ENCODE measurements around the gene STXBP5L.

The STXBP5L gene

DNA sequence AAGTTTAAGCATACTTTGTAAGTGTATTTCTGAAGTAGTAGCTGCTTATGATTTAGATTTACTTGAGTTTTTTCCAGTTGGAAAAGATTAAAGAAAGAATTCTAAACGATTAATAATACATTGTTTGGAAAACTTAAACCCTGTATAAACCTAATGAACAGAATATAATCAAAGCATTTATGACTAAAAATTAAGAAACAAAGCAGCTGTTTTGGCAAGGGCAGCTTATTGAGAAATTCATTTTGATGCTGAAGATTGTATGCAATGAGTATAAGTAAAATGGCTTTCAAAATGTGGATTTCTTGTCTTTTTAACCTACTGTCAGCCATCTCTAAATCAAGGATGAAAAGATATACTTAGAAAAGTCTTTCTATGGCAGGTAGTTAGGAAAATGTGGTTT lies 497.6 kb downstream of the STXBP5L start:
- TF ChIP-seq MYC (IDR thresholded peaks at IDR 0.05; ENCODE audit: low read depth, low read length) = no peak
- TF ChIP-seq, protein P1, sequence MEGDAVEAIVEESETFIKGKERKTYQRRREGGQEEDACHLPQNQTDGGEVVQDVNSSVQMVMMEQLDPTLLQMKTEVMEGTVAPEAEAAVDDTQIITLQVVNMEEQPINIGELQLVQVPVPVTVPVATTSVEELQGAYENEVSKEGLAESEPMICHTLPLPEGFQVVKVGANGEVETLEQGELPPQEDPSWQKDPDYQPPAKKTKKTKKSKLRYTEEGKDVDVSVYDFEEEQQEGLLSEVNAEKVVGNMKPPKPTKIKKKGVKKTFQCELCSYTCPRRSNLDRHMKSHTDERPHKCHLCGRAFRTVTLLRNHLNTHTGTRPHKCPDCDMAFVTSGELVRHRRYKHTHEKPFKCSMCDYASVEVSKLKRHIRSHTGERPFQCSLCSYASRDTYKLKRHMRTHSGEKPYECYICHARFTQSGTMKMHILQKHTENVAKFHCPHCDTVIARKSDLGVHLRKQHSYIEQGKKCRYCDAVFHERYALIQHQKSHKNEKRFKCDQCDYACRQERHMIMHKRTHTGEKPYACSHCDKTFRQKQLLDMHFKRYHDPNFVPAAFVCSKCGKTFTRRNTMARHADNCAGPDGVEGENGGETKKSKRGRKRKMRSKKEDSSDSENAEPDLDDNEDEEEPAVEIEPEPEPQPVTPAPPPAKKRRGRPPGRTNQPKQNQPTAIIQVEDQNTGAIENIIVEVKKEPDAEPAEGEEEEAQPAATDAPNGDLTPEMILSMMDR (IDR thresholded peaks at IDR 0.05; ENCODE audit: low read depth, low read length) = no peak
- TF ChIP-seq, protein P2, sequence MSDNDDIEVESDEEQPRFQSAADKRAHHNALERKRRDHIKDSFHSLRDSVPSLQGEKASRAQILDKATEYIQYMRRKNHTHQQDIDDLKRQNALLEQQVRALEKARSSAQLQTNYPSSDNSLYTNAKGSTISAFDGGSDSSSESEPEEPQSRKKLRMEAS (IDR thresholded peaks at IDR 0.05; ENCODE audit: low read depth, low read length) = no peak
- TF ChIP-seq POLR2A (IDR thresholded peaks at IDR 0.05; ENCODE audit: extremely low read depth, insufficient read length) = no peak
- DNase-seq (ENCODE audit: low read depth) = no peak
- no peak overlapping the region for H3K4me3 ChIP-seq (ENCODE audit: low read depth, low read length)

DNA sequence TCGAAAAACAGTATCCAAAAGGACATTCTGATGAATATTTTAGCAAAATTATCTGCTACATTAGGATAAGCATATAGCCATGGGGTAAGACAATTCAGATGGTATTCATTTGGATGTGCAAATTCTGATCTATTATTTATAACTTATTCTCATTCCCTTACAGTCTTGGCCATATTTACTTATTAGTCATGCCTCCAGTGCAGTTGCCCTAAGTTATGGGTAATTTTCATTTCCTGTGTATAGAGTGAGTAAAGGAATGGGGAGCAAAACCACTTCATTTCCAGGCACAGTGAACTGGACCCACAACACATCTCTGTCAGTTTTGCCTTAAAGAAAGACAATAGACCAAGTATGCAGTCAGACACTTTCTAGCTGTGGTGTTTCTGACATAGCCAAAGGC lies 503.5 kb downstream of the STXBP5L start:
- TF ChIP-seq, protein P1 (IDR thresholded peaks at IDR 0.05; ENCODE audit: low read depth, low read length) = no peak
- TF ChIP-seq POLR2A (IDR thresholded peaks at IDR 0.05; ENCODE audit: extremely low read depth, insufficient read length) = no peak
- TF ChIP-seq, protein P2 (IDR thresholded peaks at IDR 0.05; ENCODE audit: low read depth, low read length) = no peak
- TF ChIP-seq MYC (IDR thresholded peaks at IDR 0.05; ENCODE audit: low read depth, low read length) = no peak
- no peak overlapping the region for H3K4me3 ChIP-seq (ENCODE audit: low read depth, low read length)
- no peak for DNase-seq (ENCODE audit: low read depth)

DNA sequence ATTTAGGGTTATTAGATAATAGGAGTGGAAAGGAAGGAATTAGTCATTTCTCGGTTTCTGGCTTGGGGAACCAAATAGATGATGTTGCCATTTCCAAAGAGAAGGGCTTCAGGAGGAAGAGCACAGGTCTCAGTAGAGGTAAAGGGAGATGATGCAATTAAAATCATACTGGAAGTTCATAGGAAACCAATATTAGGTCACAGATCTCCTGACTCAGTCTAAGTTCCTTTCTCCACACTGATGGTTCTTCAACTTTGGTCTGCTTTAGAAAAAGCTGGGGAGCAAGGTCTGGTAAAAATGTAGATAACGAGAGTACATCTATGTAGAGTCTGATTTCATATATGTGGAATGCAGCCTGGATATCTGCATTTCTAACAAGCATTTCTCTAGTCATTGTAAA lies 506.9 kb downstream of the STXBP5L start:
- TF ChIP-seq MYC (IDR thresholded peaks at IDR 0.05; ENCODE audit: low read depth, low read length) (no peak), POLR2A (IDR thresholded peaks at IDR 0.05; ENCODE audit: extremely low read depth, insufficient read length) (no peak)
- TF ChIP-seq, protein P2 (IDR thresholded peaks at IDR 0.05; ENCODE audit: low read depth, low read length) = no peak
- TF ChIP-seq, protein P1 (IDR thresholded peaks at IDR 0.05; ENCODE audit: low read depth, low read length) = no peak
- no peak for DNase-seq (ENCODE audit: low read depth)
- H3K4me3 ChIP-seq (ENCODE audit: low read depth, low read length) = no peak overlapping the region

DNA sequence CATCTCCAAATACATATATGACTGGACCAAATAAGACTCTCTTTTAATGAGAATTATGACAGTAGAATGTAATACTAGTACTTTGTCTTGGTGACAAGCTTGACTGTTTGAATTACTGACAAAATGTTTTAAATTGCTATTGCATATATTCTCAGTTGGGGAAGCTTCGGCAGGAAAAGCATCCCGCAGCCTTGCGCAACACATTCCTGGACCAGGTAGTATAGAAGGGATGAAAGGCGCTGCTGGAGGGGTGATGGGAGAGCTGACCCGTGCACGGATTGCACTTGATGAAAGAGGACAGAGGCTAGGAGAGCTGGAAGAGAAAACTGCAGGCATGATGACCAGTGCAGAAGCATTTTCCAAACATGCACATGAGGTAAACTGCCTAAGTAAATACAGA lies 510.2 kb downstream of the STXBP5L start:
- DNase-seq (ENCODE audit: low read depth) = no peak
- TF ChIP-seq MYC (IDR thresholded peaks at IDR 0.05; ENCODE audit: low read depth, low read length) (no peak), POLR2A (IDR thresholded peaks at IDR 0.05; ENCODE audit: extremely low read depth, insufficient read length) (no peak)
- TF ChIP-seq, protein P1 (IDR thresholded peaks at IDR 0.05; ENCODE audit: low read depth, low read length) = no peak
- TF ChIP-seq, protein P2 (IDR thresholded peaks at IDR 0.05; ENCODE audit: low read depth, low read length) = no peak
- H3K4me3 ChIP-seq (ENCODE audit: low read depth, low read length) = no peak overlapping the region

DNA sequence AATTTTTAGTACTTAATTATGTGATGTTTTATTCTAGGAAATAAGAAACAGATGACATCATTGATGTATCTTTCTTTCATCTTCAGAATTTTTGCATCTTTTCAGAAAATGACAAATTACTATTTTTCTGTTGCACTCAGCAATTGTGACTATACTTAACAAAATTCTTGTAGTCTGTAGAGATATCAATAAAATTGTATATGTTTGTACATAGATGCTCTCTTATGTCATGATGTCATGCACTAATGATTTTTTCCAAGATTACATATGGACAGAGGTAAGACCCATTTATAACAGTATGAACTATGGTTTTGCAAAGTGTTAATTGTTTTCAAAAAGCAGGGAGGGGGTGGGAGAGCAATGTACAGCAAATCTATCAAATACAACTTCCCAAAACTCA lies 516.5 kb downstream of the STXBP5L start:
- TF ChIP-seq MYC (IDR thresholded peaks at IDR 0.05; ENCODE audit: low read depth, low read length) (no peak), POLR2A (IDR thresholded peaks at IDR 0.05; ENCODE audit: extremely low read depth, insufficient read length) (no peak)
- TF ChIP-seq, protein P2 (IDR thresholded peaks at IDR 0.05; ENCODE audit: low read depth, low read length) = no peak
- TF ChIP-seq, protein P1 (IDR thresholded peaks at IDR 0.05; ENCODE audit: low read depth, low read length) = no peak
- no peak overlapping the region for H3K4me3 ChIP-seq (ENCODE audit: low read depth, low read length)
- DNase-seq (ENCODE audit: low read depth) = no peak

Measured in NB4 (cell line).